SJCRH30 (cell line): Measurements from ENCODE around the gene MUC5AC. TPM values are rescaled to one million over a fixed set of nuclear protein-coding genes. Genes with fewer than 3 reads are reported as not detected.
"Not testable (repeated sequence)": the region's sequence is repeated elsewhere in the genome, so short reads cannot be mapped to it uniquely, and the experiment has no call there.

Source experiments
- DNase-seq, 2 experiments: peaks; one replicate each; pipeline ENCODE4 v3.0.0-alpha.2; 2015 to 2020
- H3K27ac ChIP-seq: fragments of 250-450 bp; sonication (Bioruptor Pico); 2 replicates; pipeline ENCODE4 v1.5.1; 2020; ENCODE audit warnings: mild to moderate bottlenecking, moderate library complexity
- H3K27me3 ChIP-seq: fragments of 250-450 bp; sonication (Bioruptor Pico); 2 replicates; pipeline ENCODE4 v1.5.1; 2020; ENCODE audit warnings: mild to moderate bottlenecking, moderate library complexity
- H3K36me3 ChIP-seq: fragments of 250-450 bp; sonication (Bioruptor Pico); 2 replicates; pipeline ENCODE4 v1.5.1; 2020; ENCODE audit warnings: mild to moderate bottlenecking, moderate library complexity
- H3K4me1 ChIP-seq: fragments of 250-450 bp; sonication (Bioruptor Pico); 2 replicates; pipeline ENCODE4 v1.5.1; 2020; ENCODE audit warnings: mild to moderate bottlenecking, moderate library complexity
- H3K4me3 ChIP-seq: fragments of 250-450 bp; sonication (Bioruptor Pico); 2 replicates; pipeline ENCODE4 v1.5.1; 2020; ENCODE audit warnings: mild to moderate bottlenecking, moderate library complexity
- H3K9me3 ChIP-seq: fragments of 250-450 bp; sonication (Bioruptor Pico); replicated peaks from 2 replicates; pipeline ENCODE4 v1.5.1; 2020; ENCODE audit warnings: mild to moderate bottlenecking, moderate library complexity
- total RNA-seq: library from RNA; depleted of rRNA; stranded (reverse); fragments of >200 nt; shearing (Covaris generic); gene quantifications from 2 replicates; pipeline ENCODE4 v1.2.3, GENCODE V29; 2014

Gene MUC5AC
- total RNA-seq, 1 experiment from 2014 or later: not detected

DNA sequence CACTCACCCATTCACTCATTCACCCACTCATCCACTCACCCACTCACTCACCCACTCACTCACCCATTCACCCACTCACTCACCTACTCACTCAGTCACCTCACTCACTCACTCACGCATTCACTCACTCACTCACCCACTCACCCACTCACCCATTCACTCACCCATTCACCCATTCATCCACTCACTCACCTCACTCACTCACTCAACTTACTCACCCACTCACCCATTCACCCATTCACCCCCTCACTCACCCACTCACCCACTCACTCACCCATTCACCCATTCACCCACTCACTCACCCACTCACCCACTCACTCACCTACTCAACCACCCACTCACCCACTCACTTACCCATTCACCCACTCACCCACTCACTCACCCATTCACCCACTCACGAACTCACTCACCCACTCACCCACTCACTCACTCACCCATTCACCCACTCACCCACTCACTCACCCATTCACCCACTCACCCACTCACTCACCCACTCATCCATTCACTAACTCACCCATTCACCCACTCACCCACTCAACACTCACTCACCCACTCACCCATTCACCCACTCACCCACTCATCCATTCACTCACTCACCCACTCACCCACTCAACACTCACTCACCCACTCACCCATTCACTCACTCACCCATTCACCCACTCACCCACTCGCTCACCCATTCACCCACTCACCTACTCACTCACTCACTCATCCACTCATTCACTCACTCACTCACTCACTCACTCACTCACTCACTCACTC, 13.7 kb downstream of the MUC5AC start:
- H3K36me3 ChIP-seq: no peaks in the 10 kb centered on the region
- H3K4me1 ChIP-seq: no peaks in the 10 kb centered on the region
- H3K4me3 ChIP-seq: no peak overlapping the region
- H3K9me3 ChIP-seq: no peaks in the 10 kb centered on the region
- DNase-seq: no peak
- H3K27me3 ChIP-seq: no peaks in the 10 kb centered on the region
- no peak overlapping the region for H3K27ac ChIP-seq

DNA sequence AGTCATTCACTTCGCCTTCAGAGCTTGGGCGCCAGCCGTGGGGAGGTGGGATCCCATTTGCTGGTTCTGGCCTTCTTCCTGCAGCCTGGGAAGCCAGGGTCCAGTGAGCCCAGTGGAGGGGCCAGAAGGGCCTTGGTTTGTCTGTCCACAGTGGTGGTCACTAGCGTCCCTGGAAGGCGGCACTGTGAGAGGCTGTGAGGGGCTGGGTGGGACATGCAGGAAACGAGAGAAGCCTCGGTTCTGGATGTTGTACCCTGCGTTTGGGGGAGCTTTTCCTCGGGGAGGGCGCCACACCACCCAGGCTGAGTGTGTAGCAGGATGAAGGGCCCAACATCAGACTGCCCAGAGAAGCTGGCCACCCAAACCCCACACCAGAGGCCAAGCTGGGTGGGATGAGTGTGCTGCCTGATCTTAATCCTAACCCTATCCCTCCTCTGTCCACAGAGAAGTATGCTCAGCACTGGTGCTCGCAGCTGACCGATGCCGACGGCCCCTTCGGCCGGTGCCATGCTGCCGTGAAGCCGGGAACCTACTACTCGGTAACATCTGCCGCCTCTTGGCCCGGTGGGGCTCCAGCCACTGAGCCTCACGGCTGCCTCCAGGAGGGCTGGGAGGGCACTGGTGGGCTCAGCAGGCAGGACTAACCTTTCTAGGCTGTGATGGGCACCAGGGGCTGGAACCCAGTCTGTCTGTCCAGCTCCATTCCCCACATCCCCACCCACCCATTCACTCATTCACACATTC, 14.4 kb downstream of the MUC5AC start:
- H3K27me3 ChIP-seq: no peaks in the 10 kb centered on the region

DNA sequence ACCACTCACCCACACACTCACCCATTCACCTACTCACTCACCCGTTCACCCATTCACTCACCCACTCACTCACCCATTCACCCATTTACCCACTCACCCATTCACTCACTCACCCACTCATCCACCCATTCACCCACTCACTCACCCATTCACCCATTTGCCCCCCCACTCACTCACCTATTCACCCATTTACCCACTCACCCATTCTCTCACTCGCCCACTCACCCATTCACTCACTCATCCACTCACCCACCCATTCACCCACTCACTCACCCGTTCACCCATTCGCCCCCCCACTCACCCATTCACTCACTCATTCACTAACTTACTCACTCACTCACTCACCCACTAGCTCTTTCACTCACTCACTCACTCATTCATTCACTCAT, 15.0 kb downstream of the MUC5AC start:
- Histone ChIP-seq H3K9me3 (no peaks in the 10 kb centered on the region), H3K27me3 (no peaks in the 10 kb centered on the region)

More for the DNA sequence above, 14.4 kb downstream of the MUC5AC start:
- H3K4me3 ChIP-seq: no peak overlapping the region
- H3K4me1 ChIP-seq: no peaks in the 10 kb centered on the region
- H3K27ac ChIP-seq: no peak overlapping the region
- H3K9me3 ChIP-seq: no peaks in the 10 kb centered on the region
- DNase-seq: no peak
- no peaks in the 10 kb centered on the region for H3K36me3 ChIP-seq

DNA sequence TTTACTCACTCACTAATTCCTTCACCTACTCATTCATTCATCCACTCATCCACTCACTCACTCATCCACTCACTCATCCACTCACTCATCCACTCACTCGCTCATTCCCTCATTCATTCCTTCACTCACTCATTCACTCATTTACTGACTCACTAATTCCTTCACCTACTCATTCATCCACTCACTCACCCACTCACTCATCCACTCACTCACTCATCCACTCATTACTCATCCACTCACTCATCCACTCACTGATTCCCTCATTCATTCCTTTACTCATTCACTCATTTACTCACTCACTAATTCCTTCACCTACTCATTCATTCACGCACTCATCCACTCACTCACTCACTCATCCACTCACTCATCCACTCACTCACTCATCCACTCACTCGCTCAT, 15.6 kb downstream of the MUC5AC start:
- not testable (repeated sequence) for H3K36me3 ChIP-seq, H3K27ac ChIP-seq, H3K27me3 ChIP-seq, H3K4me3 ChIP-seq, H3K4me1 ChIP-seq, H3K9me3 ChIP-seq, DNase-seq

More for the DNA sequence above, 15.0 kb downstream of the MUC5AC start:
- Histone ChIP-seq H3K36me3 (no peaks in the 10 kb centered on the region), H3K27ac (no peak overlapping the region), H3K4me3 (no peak overlapping the region), H3K4me1 (no peaks in the 10 kb centered on the region)
- no peak for DNase-seq

DNA sequence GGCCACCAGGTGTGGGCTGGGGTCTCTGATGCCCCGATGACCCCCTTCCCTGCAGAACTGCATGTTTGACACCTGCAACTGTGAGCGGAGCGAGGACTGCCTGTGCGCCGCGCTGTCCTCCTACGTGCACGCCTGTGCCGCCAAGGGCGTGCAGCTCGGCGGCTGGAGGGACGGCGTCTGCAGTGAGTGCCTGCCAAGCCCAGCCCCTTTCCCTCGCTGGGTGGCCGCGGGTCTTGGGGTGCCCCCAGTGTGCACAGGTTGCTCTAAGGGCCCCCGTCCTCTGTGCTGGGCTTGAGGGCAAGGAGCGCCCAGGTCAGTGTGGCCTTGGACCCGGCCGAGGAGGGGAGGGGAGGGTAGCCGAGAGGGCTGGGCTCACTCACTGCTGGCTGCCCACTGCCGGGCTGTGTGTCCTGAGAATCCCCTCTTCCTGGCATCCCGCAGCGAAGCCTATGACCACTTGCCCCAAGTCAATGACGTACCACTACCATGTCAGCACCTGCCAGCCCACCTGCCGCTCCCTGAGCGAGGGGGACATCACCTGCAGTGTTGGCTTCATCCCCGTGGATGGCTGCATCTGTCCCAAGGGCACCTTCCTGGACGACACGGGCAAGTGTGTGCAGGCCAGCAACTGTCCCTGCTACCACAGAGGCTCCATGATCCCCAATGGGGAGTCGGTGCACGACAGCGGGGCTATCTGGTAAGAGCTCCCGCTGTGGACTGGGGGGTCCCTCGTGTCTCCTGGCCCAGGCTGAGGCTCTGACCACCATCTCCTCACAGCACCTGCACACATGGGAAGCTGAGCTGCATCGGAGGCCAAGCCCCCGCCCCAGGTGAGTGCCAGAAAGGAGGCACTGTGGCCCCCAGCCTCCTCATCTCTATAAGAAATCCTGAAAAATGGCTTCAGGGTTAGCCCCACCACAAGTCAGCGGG, 17.0 kb downstream of the MUC5AC start:
- no peaks in the 10 kb centered on the region for H3K9me3 ChIP-seq
- DNase-seq: no peak
- no peaks in the 10 kb centered on the region for H3K4me1 ChIP-seq
- H3K36me3 ChIP-seq: no peaks in the 10 kb centered on the region
- H3K4me3 ChIP-seq: no peak overlapping the region
- no peaks in the 10 kb centered on the region for H3K27me3 ChIP-seq
- H3K27ac ChIP-seq: no peak overlapping the region

DNA sequence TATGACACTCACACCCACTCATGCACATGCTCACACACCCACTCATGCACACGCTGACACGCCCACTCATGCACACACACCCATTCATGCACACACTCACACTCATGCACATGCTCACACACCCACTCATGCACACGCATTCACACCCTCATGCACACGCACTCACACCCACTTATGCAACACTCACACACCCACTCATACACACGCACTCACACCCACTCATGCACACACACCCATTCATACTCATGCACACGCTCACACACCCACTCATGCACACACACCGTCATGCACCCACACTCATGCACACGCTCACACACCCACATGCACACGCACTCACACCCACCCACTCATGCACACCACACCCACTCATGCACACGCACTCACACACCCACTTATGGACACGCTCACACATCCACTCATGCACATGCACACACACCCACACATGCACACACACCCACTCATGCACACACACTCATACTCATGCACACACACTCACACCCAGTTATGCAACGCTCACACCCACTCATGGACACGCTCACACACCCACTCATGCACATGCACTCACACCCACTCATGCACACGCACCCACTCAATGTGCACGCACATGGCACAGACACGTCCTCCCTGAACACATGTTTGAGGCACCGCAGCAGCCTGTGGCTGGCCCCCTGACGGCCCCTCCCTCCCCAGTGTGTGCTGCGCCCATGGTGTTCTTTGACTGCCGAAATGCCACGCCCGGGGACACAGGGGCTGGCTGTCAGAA, 17.9 kb downstream of the MUC5AC start:
- Histone ChIP-seq H3K27me3 (no peaks in the 10 kb centered on the region), H3K27ac (no peak overlapping the region), H3K36me3 (no peaks in the 10 kb centered on the region), H3K4me3 (no peak overlapping the region), H3K9me3 (no peaks in the 10 kb centered on the region), H3K4me1 (no peaks in the 10 kb centered on the region)
- DNase-seq: no peak

DNA sequence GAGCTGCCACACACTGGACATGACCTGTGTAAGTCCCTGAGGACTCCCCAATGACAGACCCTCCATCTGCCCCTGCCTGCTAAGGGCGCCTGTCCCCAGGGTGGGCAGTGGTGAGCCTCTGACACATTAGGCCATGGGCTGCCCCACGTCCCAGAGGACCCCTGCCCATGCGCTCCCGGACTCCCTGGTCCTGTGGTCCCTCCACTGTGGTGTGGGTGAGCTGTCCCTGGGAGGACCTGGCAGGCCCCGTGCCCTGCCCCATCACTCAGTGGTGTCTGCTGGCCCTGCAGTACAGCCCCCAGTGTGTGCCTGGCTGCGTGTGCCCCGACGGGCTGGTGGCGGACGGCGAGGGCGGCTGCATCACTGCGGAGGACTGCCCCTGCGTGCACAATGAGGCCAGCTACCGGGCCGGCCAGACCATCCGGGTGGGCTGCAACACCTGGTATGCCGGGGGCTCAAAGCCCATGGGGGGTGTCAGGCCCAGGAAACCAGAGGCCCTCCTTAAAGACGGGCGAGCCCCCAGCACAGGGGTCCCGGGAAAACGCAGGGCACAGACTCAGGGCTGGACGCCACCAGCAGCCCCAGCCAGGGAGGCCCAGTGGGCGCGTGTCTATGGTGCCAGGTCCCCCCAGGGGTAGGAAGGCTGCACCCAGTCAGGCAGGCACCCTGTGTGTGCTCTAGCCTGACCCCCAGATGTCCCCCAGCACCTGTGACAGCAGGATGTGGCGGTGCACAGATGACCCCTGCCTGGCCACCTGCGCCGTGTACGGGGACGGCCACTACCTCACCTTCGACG, 18.7 kb downstream of the MUC5AC start:
- Histone ChIP-seq H3K36me3 (no peaks in the 10 kb centered on the region), H3K27ac (no peak overlapping the region), H3K9me3 (no peaks in the 10 kb centered on the region), H3K4me1 (no peaks in the 10 kb centered on the region), H3K4me3 (no peak overlapping the region), H3K27me3 (no peaks in the 10 kb centered on the region)
- no peak for DNase-seq

DNA sequence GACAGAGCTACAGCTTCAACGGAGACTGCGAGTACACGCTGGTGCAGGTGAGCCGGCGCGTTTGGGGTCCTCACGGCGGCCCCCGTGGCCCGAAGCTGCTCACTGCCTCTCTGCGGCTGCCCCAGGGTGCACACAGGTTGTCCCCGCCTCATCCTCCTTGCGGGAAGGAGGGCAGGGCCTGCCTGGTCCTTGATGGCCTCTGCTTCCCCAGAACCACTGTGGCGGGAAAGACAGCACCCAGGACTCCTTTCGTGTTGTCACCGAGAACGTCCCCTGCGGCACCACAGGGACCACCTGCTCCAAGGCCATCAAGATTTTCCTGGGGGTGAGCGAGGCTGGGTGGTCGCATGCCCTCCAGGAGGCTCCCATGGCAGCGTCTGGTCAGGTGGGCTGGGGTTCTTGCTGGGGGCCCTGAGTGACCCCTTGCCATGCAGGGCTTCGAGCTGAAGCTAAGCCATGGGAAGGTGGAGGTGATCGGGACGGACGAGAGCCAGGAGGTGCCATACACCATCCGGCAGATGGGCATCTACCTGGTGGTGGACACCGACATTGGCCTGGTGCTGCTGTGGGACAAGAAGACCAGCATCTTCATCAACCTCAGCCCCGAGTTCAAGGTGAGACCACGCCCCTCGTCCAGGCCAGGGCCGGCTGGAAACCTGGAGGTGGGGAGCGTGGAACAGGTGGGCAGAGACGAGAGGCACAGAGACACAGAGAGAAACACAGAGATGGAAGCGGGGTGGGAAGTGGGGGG, 19.4 kb downstream of the MUC5AC start:
- Histone ChIP-seq H3K27me3 (no peaks in the 10 kb centered on the region), H3K27ac (no peak overlapping the region), H3K36me3 (no peaks in the 10 kb centered on the region), H3K4me1 (no peaks in the 10 kb centered on the region), H3K4me3 (no peak overlapping the region), H3K9me3 (no peaks in the 10 kb centered on the region)
- no peak for DNase-seq

DNA sequence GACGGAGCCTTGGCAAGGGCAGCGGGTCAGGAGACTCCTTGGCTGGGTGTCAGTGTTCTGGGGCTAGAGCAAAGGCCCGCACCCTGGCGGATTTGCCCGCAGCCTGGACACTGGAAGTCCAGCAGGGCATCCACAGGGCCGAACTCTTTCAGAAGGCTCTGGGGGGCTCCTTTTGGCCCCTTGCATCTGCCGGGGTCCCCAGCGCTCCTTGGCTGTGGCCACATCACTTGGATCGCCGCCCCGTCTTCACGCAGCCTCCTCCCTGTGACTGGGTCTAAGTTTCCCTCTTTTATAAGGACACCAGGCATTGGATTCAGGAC, 20.0 kb downstream of the MUC5AC start:
- DNase-seq: no peak
- Histone ChIP-seq H3K9me3 (no peaks in the 10 kb centered on the region), H3K36me3 (no peaks in the 10 kb centered on the region), H3K27me3 (no peaks in the 10 kb centered on the region), H3K4me3 (no peak overlapping the region), H3K4me1 (no peaks in the 10 kb centered on the region), H3K27ac (no peak overlapping the region)

DNA sequence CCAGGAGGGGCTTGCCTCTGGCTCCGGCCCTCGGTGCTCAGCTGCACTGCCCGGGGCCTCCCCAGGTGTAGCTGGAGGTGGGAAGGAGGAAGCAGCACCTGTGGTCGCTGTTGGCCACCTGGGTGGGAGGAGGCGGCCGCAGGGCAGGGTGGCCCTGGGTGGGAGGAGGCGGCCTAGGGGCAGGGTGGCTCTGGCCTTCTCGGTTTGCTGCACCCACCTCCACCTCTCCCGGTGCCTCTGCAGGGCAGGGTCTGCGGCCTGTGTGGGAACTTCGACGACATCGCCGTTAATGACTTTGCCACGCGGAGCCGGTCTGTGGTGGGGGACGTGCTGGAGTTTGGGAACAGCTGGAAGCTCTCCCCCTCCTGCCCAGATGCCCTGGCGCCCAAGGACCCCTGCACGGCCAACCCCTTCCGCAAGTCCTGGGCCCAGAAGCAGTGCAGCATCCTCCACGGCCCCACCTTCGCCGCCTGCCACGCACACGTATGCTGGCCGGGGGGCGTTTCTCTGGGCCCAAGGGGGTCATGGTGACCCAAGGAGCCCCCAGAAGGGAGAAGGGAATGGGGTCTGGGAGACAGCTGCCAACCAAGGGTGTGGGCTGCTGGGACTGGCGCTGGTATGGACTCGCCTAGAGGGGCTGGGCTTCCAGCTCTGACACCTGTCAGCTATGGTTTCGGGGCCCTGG, 20.6 kb downstream of the MUC5AC start:
- no peak for DNase-seq
- H3K9me3 ChIP-seq: no peaks in the 10 kb centered on the region

DNA sequence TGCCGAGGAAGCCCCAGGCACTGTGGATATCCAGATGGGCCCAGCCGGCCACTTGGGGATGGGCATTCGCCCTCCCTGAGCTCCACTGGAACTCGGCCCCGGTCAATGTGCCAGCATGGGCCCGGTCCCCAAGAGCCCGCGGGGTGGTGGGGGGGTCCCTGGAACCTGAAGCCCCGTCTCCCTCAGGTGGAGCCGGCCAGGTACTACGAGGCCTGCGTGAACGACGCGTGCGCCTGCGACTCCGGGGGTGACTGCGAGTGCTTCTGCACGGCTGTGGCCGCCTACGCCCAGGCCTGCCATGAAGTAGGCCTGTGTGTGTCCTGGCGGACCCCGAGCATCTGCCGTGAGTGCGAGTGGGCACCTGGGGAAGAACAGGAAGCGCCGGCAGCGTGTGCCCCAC, 21.2 kb downstream of the MUC5AC start:
- no peaks in the 10 kb centered on the region for H3K36me3 ChIP-seq
- H3K27ac ChIP-seq: no peak overlapping the region
- no peaks in the 10 kb centered on the region for H3K27me3 ChIP-seq
- H3K9me3 ChIP-seq: no peaks in the 10 kb centered on the region
- H3K4me3 ChIP-seq: no peak overlapping the region
- no peak for DNase-seq
- no peaks in the 10 kb centered on the region for H3K4me1 ChIP-seq

More for the DNA sequence above, 20.6 kb downstream of the MUC5AC start:
- Histone ChIP-seq H3K27ac (no peak overlapping the region), H3K4me3 (no peak overlapping the region), H3K4me1 (no peaks in the 10 kb centered on the region), H3K36me3 (no peaks in the 10 kb centered on the region), H3K27me3 (no peaks in the 10 kb centered on the region)

DNA sequence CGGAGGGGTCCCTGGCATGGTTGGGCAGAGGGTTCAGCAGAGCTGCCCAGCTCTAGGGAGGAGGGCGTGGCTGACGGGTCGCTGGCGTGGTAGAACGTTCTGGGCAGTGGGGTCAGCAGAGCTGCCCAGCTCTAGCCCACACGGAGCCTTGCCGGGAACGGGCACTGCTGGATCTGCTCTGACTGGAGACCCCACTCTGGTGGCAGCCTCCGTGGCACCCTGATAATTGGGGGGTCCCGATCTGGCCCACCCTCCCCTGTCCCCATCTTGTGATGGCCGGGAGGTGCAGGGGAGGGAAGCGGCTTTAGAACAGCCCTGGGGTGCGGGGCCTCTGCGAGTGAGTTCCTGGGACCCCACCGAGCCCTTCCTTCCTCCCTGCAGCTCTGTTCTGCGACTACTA, 21.9 kb downstream of the MUC5AC start:
- no peak for DNase-seq
- Histone ChIP-seq H3K4me3 (no peak overlapping the region), H3K27ac (no peak overlapping the region), H3K36me3 (no peaks in the 10 kb centered on the region), H3K27me3 (no peaks in the 10 kb centered on the region), H3K4me1 (no peaks in the 10 kb centered on the region), H3K9me3 (no peaks in the 10 kb centered on the region)

DNA sequence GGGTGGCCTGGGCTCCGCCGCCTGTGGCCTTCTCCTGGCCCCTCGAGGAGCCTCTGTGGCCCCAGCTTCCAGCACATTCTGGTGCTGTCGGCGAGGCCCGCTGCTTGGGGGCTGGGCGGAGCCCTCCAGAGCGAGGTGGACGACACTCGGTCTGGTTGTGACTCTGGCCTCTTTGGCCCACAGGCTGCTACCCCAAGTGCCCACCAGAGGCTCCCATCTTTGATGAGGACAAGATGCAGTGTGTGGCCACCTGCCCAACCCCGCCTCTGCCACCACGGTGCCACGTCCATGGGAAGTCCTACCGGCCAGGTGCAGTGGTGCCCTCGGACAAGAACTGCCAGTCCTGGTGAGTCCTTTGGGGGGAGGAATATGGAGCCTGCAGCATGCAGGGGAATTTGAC, 22.4 kb downstream of the MUC5AC start:
- DNase-seq: no peak
- Histone ChIP-seq H3K4me1 (no peaks in the 10 kb centered on the region), H3K27me3 (no peaks in the 10 kb centered on the region), H3K36me3 (no peaks in the 10 kb centered on the region), H3K9me3 (no peaks in the 10 kb centered on the region), H3K27ac (no peak overlapping the region), H3K4me3 (no peak overlapping the region)
